COLO668 (cell line): ENCODE data around the gene PRTG.
A peak's percentile ranks its signal among the peaks of the same experiment; 100 is the strongest.
"Not testable (repeated sequence)": the region's sequence is repeated elsewhere in the genome, so short reads cannot be mapped to it uniquely, and the experiment has no call there.

Experiments used
- DNase-seq: peaks from one replicate; lab custom pipeline; 2025; ENCODE audit not compliant: unreplicated experiment; lab: John Stamatoyannopoulos, UW

Gene PRTG

GRCh38 chr15:55743729-55744655 lies 1.0 kb upstream of the PRTG start:
- no peak for DNase-seq

GRCh38 chr15:55742498-55742926 lies 440 bp downstream of the PRTG start:
- DNase-seq: peak; percentile 55

- no peak for DNase-seq
Measured at GRCh38 chr15:55741833-55742497, 987 bp downstream of the PRTG start.

GRCh38 chr15:55740981-55741832 lies 1.7 kb downstream of the PRTG start:
- DNase-seq: no peak

- DNase-seq: no peak
Measured at GRCh38 chr15:55740359-55740878, 2.5 kb downstream of the PRTG start.

GRCh38 chr15:55739641-55740040 lies 3.3 kb downstream of the PRTG start:
- no peak for DNase-seq

GRCh38 chr15:55738715-55739114 lies 4.2 kb downstream of the PRTG start:
- no peak for DNase-seq

GRCh38 chr15:55737373-55737772 lies 5.6 kb downstream of the PRTG start:
- DNase-seq: no peak

- no peak for DNase-seq
Measured at GRCh38 chr15:55736756-55737155, 6.2 kb downstream of the PRTG start.

GRCh38 chr15:55734641-55735040 lies 8.3 kb downstream of the PRTG start:
- DNase-seq: no peak

GRCh38 chr15:55733461-55733860 lies 9.5 kb downstream of the PRTG start:
- DNase-seq: not testable (repeated sequence)

- no peak for DNase-seq
Measured at GRCh38 chr15:55721554-55722185, 21.3 kb downstream of the PRTG start.

- DNase-seq: no peak
Measured at GRCh38 chr15:55715355-55716076, 27.4 kb downstream of the PRTG start.

- DNase-seq: no peak
Measured at GRCh38 chr15:55714064-55714463, 28.9 kb downstream of the PRTG start.

GRCh38 chr15:55712363-55712762 lies 30.6 kb downstream of the PRTG start:
- no peak for DNase-seq

GRCh38 chr15:55710286-55710685 lies 32.7 kb downstream of the PRTG start:
- no peak for DNase-seq

- no peak for DNase-seq
Measured at GRCh38 chr15:55709458-55709857, 33.5 kb downstream of the PRTG start.

GRCh38 chr15:55708720-55709119 lies 34.2 kb downstream of the PRTG start:
- no peak for DNase-seq

- no peak for DNase-seq
Measured at GRCh38 chr15:55707951-55708350, 35.0 kb downstream of the PRTG start.

- DNase-seq: no peak
Measured at GRCh38 chr15:55707518-55707917, 35.4 kb downstream of the PRTG start.
